GM10847 (cell line): Measurements from ENCODE around the gene PALLD.

Source experiments
- POLR2A ChIP-seq: IDR thresholded peaks from 2 replicates; pipeline ENCODE4 v1.6.1; 2011; ENCODE audit not compliant: insufficient read length; ENCODE audit errors: extremely low read depth

The PALLD gene

DNA sequence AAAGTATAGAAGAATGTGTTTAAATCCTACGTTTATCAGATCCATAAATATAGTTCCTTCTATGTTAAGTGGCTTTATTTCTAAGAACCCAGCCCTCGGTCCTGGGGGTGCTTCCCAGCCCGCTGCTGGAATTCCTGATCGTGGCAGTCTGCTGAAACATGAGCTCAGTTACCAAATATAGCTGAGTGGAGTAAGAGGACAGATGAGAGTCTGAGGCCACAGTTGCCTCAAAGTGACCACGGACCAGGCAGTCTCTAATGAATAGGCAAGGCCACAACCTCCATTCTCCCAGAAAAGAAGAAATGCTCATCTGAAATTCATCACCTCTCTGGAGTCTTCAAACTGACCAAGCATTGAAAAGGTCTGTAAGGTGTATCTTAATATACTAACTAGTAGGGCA is at the start of gene PALLD:
TSS of gene PALLD (plus strand) at position 219 of the 400 bp plus-strand sequence.
- TF ChIP-seq POLR2A: no peak

DNA sequence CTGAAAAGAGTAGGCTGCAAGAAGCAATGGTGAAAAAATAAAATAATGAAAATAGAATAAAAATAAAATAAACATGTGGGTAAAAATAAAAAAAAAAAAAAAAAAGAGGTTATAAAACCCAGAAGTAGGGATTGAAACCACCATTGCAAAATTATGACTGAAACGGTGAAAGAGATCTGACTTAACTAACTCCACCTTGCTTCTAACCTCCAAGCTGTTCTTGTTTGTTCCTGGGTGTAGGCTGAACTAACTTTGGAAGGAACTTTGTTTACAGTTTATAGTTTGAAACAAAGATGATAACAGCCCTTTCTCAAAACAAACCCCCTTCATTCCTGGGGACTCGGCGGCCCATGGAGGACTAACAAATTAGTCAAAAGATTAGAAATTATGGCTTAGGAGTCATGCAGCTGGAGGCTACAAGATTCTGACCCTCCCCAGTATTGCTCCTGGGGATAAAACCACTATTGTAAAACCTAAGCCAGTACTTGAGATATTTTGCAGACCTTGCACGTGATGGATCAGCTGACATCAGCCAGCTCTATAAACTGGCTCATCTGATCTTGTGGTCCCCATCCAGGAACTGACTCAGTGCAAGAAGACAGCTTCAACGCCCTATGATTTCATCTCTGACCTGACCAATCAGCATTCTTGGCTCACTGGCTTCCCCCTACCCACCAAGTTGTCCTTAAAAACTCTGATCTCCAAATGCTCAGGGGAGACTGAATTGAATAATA is 47.0 kb upstream of the PALLD start:
- TF ChIP-seq POLR2A: no peak

DNA sequence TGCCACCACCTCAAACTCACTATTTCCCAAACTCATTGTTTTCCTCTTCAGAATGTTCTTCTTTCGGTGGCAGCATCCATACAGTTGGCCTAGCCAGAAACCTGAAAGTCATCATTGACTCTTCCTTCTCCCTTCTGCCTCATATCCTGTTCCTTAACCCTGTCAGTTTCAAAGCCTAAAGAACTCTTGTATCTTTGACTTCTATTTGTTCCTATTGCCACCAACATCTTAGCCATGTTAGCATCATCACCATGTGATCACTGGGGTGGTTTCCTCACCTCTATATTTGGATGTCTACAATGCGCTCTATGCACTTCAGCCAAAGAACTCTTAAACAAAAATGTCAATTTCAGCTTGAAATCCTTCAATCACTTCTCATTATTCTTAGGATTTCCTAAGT is 45.5 kb upstream of the PALLD start:
- no peak for TF ChIP-seq POLR2A

DNA sequence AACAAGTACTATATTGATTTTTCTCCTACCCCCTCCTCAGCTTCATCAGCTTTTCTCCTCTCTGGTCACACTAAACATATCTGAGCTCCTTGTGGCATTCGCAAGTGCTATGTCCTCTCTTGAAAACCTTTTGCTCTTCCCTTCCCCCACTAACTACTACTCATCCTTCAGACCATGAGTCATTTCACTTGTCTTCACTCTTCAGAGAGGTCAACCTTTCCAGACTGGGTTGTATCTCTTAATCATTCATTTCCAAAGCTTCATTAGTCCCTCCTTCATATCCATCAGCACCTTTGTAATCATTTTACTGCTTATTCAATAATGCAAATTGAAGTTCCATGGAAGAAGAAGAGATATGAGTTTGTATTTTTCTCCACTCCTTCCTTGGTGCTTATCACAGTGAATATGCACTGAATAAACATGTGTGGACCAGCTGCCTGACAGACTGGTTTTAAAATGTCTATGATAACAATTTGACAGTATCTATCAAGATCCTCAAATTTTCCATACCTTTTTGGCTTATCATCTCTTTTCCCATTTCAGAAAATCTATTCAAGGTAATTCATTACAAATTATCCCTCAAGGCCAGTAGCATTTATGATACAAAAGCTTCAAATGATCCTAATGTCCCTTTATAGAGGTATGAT is 45.0 kb upstream of the PALLD start:
- TF ChIP-seq POLR2A: no peak

DNA sequence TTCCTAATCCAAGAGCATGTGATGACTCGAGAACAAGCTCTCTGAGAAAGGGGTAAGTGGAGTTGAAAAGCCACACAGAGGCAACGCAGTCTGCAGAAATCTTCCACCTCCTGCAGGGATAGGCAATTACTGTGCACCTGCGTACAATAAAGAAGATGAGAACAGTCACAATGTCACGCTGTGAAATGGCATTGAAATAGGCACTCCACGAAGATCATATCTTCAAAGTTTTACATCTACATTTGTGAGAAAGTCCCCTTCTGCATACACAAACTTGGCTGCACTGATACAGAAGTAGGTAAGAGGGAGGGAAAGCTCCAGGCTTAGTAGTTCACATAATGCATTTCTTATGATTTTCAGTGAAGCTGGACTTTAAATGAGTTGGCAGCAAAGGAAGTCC is 43.7 kb upstream of the PALLD start:
- TF ChIP-seq POLR2A: no peak

DNA sequence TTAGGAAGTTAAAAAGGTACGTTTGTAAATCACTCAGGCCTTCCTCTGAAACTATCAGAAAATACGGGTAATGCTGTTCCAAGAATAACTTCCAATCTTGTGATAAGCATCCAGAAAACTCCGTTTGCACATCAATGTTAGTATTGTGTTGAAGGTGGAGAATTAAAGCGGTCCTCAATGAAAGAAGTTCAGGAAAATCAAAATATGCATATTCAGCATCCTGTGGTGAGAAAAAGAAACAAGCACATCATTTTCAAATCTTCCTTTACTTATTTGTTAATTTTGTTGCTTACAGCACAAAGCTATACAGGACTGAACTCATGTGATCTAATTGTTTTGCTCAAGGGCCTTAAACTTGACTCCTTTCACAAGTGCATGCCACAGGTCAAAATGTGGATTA is 35.0 kb upstream of the PALLD start:
- TF ChIP-seq POLR2A: no peak

DNA sequence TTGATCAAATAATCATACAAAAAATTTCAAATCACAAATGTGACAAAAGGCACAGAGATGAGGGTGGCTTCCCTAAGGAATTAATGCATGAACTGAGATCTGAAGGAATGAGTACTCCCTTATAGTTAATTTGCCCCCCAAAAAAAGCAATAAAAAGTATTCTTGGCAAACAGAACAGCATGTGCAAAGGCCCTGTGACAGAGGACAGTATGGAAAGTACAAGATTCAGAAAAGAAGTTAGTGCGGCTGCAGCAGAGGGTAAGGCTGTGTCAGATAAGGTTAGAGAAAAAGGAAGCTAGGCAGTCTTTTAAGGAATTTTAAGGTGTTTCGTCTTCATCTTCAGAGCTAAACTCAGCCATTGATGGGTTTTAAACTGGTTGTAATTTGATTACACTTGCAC is 23.9 kb upstream of the PALLD start:
- no peak for TF ChIP-seq POLR2A

DNA sequence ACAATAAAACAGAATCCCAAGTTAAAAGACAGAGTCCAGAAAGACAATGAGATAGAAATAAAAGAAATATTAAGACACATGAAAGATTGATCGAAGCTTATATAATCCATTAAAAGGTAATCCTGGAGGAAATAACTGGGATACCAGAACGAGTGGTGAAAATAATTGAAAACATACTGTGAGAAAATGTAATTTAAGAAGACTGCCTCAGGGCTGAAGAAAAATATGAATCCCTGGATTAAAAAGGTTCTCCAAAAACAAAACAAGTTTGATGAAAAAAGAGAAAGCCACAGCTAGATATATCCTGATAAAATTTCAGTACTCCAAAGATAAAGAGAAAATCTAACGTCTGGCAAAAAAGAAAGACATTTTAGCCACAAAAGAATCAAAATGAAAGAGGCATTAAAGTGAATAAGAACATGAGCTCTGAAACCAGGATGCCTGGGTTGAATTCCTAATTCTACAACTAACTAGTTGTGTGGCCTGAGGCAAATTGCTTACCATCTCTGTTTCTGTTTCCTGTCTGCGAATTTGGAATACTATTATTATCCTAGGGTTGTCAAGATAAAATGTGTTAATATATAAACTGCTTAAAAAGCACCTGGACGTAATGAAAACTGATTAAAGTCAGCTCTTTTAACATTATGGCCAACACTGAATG is 22.1 kb upstream of the PALLD start:
- no peak for TF ChIP-seq POLR2A

DNA sequence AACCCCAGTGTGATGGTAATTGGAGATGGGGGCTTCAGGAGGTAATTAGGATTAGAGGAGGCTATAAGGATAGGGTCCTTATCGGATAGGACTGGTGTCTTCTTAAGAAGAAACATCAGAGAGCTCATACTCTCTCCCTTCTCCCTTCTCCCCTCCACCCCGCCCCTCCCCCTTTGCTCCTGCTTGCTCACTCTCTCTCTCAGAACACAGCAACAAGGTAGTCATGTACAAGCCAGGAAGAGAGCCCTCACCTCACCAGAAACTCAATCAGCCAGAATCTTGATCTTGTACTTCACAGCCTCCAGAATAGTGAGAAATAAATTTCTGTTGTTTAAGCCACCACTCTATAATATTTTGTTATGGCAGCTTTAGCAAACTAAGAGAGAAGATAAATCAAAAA is 21.1 kb upstream of the PALLD start:
- no peak for TF ChIP-seq POLR2A

DNA sequence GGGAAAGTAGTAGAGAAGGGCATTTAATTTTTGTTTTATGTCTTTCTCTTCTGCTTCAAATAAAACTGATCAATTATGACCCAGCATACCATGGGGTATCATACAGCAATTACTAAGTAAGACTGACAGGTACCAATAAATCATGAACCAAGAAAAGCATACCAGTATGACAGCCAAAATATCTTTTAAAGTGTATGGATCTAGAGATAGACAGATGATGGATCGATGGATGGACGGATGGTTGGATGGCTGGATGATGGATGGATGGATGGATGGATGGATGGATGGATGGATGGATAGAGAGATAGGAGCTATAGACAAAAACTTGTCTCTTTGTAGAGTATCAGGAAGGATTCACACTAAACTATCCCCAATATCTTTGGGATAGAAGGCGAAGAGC is 18.0 kb upstream of the PALLD start:
- no peak for TF ChIP-seq POLR2A

DNA sequence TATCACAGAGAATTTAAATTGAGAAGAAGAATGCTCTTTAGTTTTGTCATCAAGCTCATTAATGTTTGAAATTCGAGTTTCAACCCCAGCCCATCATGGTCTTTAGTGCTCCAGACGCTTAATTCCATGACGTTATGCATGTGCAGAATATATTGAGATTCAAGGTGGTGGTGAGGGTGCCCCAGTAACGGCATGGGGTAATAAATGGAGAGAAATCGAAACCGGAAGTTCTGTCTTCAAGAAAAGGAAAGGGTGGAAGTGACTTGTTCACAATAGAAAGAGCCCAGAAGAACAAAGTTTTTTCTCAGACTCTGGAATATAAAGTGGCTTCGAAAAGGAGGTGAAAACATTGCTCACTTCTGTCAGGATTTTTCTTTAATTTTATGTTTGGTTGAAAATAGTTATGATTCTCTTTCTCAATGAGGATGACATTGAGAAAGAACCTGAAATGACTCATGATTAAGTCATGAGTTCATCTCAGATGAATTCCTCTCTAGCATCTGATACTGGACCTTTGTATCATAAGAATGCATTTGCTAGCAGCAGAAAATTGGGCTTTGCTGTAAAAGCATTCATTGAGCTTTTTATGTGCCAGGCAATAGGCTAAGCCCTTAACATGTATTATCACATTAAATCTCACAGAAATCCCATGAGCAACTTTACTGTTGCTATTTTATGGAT is 15.8 kb upstream of the PALLD start:
- TF ChIP-seq POLR2A: no peak

DNA sequence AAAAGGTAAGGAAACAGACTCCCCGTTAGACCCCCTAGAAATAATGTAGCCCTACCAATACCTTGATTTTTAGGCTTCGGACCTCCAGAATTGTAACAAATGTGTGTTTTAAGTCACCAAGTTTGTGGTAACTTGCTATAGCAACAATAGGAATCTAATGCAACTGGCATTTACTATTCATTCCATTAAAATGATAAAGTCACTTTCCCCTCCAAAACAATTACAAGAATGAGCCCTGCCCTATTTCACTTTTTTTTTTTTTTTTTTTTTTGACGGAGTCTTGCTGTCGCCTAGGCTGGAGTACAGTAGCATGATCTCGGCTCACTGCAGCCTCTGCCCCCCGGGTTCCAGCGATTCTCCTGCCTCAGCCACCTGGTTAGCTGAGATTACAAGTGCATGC is 13.0 kb upstream of the PALLD start:
- no peak for TF ChIP-seq POLR2A

DNA sequence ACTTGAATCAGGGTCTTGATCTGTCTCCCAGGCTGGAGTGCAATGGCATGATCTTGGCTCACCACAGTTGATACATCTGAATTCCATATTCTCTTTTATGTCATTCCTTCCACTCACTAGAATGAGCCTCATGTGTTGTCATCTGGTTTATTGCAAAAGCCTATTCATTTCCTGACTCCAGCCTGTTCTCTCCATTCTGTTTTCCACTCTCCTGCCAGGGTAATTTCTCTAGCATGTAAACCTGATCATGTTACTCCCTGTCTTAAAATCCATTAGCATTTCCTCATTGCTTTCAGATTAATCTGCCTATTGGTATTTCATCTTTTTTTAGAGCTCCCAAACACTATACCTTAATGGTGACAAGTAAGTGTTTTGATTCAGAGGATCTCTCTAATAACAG is 12.2 kb upstream of the PALLD start:
- no peak for TF ChIP-seq POLR2A

DNA sequence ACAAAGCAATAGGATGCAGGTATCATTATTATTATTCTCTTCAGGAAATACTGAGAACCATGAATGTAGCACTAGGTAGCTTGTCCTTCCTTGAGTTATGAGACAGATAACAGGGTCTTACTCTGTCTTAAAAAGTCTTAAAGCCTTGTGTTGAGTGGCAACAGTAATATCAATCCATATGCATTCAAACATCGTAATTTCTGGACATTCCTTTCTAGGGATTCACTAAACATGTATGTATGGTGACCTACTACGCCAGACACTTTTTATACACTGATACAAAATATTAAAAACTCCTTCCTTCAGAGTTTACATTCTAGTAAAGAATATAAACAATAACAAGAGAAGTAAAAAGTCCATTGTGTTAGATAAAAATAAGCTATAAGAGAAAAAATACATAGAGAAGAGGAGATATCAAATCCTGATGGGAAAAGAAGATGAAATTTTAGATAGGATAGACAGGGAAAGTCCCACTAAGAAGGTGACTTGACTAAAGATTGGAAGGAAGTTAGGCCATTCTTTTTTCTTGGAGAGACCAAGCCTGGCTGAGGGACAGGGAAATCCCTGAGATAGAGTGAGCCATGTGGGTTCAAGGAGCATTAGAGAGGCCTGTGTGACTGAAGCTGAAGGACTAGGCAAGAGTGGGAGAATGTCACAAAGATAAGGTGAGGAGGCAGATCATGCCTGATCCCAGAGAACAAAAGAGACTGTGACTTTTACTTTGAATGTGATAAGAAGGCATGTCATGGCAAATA is 11.5 kb upstream of the PALLD start:
- no peak for TF ChIP-seq POLR2A

DNA sequence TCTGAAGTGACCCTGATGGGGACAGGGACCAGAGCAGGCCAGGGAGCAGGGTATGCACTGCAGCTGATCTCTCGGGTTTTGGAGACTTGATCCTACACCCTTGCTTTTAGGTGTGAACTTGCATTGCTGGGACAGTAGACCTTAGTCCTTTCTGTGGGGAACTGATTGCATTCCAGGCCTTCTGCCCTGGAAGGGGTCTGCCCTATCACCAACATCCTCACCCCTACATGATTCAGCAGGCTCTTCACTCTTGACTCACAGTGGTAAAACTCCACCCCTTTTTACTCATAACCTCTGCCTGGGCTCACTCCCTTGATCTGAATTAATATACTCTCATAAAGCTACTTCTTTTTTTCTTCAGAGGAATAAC is 10.0 kb upstream of the PALLD start:
- TF ChIP-seq POLR2A: no peak
